ENCODE measurements around the gene BRCA1. TPM values are rescaled to one million over a fixed set of nuclear protein-coding genes. Genes with fewer than 3 reads are reported as not detected.
"Not testable (repeated sequence)": the region's sequence is repeated elsewhere in the genome, so short reads cannot be mapped to it uniquely, and the experiment has no call there.

Gene BRCA1
- polyA plus RNA-seq, 1 experiment, result 9.4 TPM

DNA sequence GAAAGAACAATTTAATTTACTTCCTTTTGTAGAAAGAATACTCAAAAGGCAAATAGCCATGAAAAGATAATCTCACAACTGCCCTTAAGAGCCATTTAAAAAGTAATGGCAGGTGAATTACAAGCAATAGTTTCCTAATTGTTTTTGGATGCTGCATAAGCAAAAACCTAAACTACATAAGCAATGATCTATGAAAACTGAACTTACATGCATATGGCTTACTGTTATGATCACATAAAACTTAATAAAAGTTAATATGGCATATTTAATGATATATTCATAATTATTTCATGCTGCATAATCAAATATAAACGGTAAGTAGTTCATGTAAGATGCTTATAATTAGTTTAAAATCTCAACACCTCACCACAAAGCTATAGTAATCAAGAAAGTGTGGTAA lies 18.6 kb downstream of the BRCA1 start:
- no peak overlapping the region for H3K4me3 ChIP-seq (ENCODE audit: low read depth, low read length)
- no peaks in the 10 kb centered on the region for H3K27me3 ChIP-seq (ENCODE audit: control insufficient read depth, insufficient read depth, low read length)
- no peak for DNase-seq (ENCODE audit: low read depth)
- ChIA-PET POLR2A (no interaction called here), CTCF (interaction anchor here (0.6 kb wide), 1 partner anchor 11 kb away, joined by 3 read pairs; no protein-coding TSS in a partner anchor)
- H3K36me3 ChIP-seq (ENCODE audit: control insufficient read depth, insufficient read depth, low read length), result no peaks in the 10 kb centered on the region
- TF ChIP-seq, protein P1, sequence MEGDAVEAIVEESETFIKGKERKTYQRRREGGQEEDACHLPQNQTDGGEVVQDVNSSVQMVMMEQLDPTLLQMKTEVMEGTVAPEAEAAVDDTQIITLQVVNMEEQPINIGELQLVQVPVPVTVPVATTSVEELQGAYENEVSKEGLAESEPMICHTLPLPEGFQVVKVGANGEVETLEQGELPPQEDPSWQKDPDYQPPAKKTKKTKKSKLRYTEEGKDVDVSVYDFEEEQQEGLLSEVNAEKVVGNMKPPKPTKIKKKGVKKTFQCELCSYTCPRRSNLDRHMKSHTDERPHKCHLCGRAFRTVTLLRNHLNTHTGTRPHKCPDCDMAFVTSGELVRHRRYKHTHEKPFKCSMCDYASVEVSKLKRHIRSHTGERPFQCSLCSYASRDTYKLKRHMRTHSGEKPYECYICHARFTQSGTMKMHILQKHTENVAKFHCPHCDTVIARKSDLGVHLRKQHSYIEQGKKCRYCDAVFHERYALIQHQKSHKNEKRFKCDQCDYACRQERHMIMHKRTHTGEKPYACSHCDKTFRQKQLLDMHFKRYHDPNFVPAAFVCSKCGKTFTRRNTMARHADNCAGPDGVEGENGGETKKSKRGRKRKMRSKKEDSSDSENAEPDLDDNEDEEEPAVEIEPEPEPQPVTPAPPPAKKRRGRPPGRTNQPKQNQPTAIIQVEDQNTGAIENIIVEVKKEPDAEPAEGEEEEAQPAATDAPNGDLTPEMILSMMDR (IDR thresholded peaks at IDR 0.05; ENCODE audit: insufficient read depth, low read depth, low read length), result no peak

DNA sequence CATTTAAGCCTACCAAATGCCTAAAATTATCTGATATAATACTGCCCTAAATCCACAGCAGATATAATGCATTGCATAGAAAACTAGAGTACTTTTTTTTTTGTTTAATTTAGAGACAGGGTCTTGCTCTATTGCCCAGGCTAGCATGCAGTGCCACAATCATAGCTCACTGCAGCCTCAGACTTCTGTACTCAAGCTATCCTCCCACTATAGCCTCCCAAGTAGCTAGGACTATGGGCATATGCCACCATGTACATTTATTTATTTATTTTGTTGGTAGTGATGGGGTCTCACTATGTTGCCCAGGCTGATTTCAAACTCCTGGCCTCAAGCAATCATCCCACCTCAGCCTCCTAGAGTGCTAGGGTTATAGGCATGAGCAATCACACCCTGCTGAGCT lies 20.0 kb downstream of the BRCA1 start:
- no peaks in the 10 kb centered on the region for H3K27me3 ChIP-seq (ENCODE audit: control insufficient read depth, insufficient read depth, low read length)
- DNase-seq (ENCODE audit: low read depth), result no peak
- ChIA-PET POLR2A (no interaction called here), CTCF (interaction anchor here (1.3 kb wide), 1 partner anchor 28 kb away, joined by 3 read pairs; no protein-coding TSS in a partner anchor)
- no peaks in the 10 kb centered on the region for H3K36me3 ChIP-seq (ENCODE audit: control insufficient read depth, insufficient read depth, low read length)
- no peak overlapping the region for H3K4me3 ChIP-seq (ENCODE audit: low read depth, low read length)
- TF ChIP-seq, protein P1 (IDR thresholded peaks at IDR 0.05; ENCODE audit: insufficient read depth, low read depth, low read length), result no peak

DNA sequence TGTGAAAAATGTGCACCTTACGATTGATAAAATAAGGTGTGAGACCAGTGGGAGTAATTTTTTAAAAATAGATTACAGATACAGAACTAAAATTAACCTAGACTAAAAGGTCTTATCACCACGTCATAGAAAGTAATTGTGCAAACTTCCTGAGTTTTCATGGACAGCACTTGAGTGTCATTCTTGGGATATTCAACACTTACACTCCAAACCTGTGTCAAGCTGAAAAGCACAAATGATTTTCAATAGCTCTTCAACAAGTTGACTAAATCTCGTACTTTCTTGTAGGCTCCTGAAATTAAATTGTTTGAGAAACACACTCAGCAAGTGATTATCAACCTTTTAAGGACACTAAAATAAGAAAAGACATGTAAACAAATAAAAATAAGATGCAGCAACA lies 20.5 kb downstream of the BRCA1 start:
- ChIA-PET CTCF (interaction anchor here (1.3 kb wide), 1 partner anchor 29 kb away, joined by 3 read pairs; no protein-coding TSS in a partner anchor), POLR2A (no interaction called here)
- Histone ChIP-seq H3K4me3 (ENCODE audit: low read depth, low read length) (no peak overlapping the region), H3K36me3 (ENCODE audit: control insufficient read depth, insufficient read depth, low read length) (no peaks in the 10 kb centered on the region), H3K27me3 (ENCODE audit: control insufficient read depth, insufficient read depth, low read length) (no peaks in the 10 kb centered on the region)
- no peak for DNase-seq (ENCODE audit: low read depth)
- TF ChIP-seq, protein P1 (IDR thresholded peaks at IDR 0.05; ENCODE audit: insufficient read depth, low read depth, low read length), result no peak

DNA sequence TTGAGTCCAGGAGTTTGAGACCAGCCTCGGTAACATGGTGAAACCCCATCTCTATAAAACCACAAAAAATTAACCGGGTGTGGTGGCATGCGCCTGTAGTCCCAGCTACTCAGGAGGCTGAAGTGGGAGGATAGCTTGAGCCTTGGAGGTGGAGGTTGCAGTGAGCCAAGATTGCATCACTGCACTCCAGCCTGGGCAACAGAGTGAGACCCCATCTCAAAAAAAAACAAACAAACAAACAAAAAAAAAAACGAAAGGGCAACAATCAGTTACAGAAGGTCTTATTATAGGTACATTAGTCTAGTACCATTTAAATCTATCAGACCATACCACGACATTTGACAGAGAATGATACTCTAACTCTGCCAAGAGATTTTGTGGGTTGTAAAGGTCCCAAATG lies 29.8 kb downstream of the BRCA1 start:
- DNase-seq (ENCODE audit: low read depth); POLR2A ChIA-PET; H3K36me3 ChIP-seq (ENCODE audit: control insufficient read depth, insufficient read depth, low read length); H3K4me3 ChIP-seq (ENCODE audit: low read depth, low read length); H3K27me3 ChIP-seq (ENCODE audit: control insufficient read depth, insufficient read depth, low read length); CTCF ChIA-PET: not testable (repeated sequence)

DNA sequence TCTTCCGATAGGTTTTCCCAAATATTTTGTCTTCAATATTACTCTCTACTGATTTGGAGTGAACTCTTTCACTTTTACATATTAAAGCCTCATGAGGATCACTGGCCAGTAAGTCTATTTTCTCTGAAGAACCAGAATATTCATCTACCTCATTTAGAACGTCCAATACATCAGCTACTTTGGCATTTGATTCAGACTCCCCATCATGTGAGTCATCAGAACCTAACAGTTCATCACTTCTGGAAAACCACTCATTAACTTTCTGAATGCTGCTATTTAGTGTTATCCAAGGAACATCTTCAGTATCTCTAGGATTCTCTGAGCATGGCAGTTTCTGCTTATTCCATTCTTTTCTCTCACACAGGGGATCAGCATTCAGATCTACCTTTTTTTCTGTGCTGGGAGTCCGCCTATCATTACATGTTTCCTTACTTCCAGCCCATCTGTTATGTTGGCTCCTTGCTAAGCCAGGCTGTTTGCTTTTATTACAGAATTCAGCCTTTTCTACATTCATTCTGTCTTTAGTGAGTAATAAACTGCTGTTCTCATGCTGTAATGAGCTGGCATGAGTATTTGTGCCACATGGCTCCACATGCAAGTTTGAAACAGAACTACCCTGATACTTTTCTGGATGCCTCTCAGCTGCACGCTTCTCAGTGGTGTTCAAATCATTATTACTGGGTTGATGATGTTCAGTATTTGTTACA lies 30.9 kb downstream of the BRCA1 start:
- peak; percentile 44 for DNase-seq (ENCODE audit: low read depth)
- Histone ChIP-seq H3K4me3 (ENCODE audit: low read depth, low read length) (no peak overlapping the region), H3K27me3 (ENCODE audit: control insufficient read depth, insufficient read depth, low read length) (no peaks in the 10 kb centered on the region), H3K36me3 (ENCODE audit: control insufficient read depth, insufficient read depth, low read length) (no peaks in the 10 kb centered on the region)
- ChIA-PET CTCF (interaction anchor here (0.8 to 1.2 kb wide), 2 partner anchors 12 to 18 kb away, joined by 3 to 5 read pairs; no protein-coding TSS in a partner anchor), POLR2A (interaction anchor here (1.1 kb wide), 1 partner anchor 96 kb away, joined by 4 read pairs; the partner anchor contains the start of gene RPL27)
- TF ChIP-seq, protein P1 (IDR thresholded peaks at IDR 0.05; ENCODE audit: insufficient read depth, low read depth, low read length), result no peak

DNA sequence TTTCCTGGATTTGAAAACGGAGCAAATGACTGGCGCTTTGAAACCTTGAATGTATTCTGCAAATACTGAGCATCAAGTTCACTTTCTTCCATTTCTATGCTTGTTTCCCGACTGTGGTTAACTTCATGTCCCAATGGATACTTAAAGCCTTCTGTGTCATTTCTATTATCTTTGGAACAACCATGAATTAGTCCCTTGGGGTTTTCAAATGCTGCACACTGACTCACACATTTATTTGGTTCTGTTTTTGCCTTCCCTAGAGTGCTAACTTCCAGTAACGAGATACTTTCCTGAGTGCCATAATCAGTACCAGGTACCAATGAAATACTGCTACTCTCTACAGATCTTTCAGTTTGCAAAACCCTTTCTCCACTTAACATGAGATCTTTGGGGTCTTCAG lies 32.3 kb downstream of the BRCA1 start:
- ChIA-PET POLR2A (no interaction called here), CTCF (no interaction called here)
- no peaks in the 10 kb centered on the region for H3K36me3 ChIP-seq (ENCODE audit: control insufficient read depth, insufficient read depth, low read length)
- H3K27me3 ChIP-seq (ENCODE audit: control insufficient read depth, insufficient read depth, low read length), result no peaks in the 10 kb centered on the region
- no peak overlapping the region for H3K4me3 ChIP-seq (ENCODE audit: low read depth, low read length)
- DNase-seq (ENCODE audit: low read depth), result no peak
- TF ChIP-seq, protein P1 (IDR thresholded peaks at IDR 0.05; ENCODE audit: insufficient read depth, low read depth, low read length), result no peak

All from BJ (cell line).